DMS114 treated with DMSO at 0.1 percent for 48 hours (cell line): ENCODE results near the gene MED13L.
A peak's percentile ranks its signal among the peaks of the same experiment; 100 is the strongest.

Experiments
- DNase-seq: peaks from one replicate; lab custom pipeline; 2025; ENCODE audit not compliant: unreplicated experiment; lab: John Stamatoyannopoulos, UW

MED13L gene

DNA sequence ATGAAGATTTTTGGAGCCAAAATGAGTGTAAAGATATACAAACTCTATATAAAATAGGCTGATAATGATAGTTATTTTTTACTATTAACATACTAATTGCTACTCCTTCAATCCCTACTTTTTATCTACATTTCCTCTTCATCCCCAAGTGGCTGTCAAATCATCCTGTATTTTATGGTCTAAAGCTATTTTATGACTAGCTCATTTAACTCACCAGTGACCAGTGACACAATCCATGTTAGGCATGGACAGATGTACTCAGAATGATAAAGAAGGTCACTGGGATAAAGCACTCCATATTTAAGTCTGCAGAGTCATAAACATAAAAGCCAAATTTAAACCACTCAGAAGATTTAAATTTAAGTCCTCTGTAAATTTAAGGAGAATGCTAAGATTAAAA, 183.0 kb downstream of the MED13L start:
- no peak for DNase-seq

DNA sequence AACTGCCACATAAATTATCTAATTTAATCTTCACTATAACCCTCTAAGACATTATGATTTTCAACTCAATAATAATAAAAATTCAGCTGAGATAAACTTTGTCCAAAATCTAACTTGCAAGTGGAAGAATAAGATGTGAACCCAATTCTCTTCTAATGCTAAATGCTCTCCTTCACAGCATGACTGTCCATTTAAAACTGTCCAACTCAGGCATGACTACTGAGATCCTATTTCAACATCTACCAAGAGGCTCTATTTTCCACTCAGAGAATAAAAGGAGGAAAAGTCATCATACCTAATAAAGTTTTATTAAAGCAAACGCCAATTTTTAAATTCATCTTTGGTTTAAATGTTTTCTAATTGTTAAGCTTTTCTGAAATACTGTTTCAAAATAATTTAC, 183.6 kb downstream of the MED13L start:
- DNase-seq: no peak

DNA sequence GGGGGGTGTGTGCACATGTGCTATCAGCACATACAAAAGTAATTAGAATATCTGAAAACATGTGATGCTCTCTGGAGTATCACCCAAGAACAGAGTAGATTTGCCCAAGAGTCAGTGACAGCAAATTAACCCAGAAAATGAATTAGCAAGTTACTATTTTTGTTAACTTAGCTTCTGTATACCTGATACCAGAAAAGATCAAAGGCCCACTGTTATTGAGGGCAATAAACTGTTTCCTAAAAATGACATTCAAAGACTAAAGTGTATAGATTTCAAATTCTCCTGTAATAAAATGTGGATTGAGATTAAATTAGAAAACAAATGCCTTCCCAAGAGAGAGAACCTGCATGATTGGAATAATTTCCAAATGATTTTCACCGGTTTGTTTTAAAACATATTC, 184.7 kb downstream of the MED13L start:
- no peak for DNase-seq

DNA sequence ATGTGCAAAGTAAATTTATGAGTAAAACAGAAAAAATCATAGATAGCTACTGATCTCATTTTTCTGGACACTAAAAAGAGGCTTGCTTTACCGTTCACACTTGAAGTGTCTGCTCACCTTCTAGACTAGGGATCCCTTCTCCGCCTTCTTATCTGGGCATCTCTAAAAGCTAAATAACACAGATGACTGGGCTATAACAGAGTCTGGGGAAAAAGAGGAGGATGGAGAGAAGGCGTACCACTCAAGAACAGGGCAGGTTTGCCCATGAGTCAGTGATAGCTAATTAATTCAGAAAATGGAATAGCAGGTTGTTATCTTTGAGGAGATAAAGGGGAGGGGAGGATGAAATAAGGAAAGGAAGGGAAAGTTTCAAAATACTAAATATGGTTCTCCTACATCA, 185.3 kb downstream of the MED13L start:
- no peak for DNase-seq

DNA sequence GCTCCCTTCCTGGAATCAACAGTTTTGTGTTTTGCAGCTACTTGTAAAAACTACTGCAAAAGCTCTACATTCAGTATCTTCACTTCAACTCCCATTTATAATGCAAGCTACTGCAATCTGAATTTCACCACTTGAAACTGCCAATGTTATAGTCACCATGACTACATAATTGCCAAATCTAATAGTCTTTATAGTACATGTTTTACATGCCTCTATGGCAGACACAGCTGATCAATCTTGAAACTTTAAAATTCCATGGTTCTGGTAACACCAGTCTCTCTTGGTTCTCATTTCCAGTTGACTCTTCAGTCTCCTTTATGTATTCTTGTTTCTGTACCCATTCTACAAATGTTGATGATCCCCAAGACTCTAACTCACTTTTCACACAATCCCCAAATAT, 185.9 kb downstream of the MED13L start:
- DNase-seq: no peak

DNA sequence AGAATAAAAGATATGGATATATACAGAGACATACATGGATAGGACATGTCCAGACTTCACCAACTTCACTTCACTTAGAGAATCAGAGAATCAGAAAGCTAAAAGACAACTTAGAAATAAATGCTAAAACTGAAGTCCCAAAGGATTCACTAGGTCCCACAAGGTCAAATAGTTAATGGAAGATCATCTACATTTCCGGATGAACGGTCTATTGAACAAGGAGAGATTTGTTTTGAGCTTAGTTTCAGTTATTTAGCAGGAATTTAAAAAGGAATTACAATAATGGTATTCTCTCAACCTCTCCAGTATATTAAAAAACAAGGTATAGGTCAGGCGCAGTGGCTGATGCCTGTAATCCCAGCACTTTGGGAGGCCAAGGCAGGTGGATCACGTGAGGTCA, 187.0 kb downstream of the MED13L start:
- no peak for DNase-seq

DNA sequence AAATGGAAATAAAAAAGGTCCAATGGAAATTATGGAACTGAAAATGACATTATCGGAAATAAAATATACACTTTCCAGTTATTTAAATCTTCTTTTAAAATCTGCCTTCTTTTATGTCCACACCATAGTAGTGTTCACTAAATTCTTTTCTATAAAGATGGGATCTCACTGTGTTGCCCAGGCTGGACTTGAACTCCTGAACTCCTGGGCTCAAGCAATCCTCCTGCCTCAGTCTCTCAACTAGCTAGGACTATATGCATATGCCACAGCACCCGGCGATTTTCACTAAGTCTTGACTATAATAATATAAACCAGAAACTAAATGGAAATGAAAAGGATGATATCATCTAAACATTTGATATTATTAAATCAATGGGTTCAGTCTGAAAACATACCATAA, 188.4 kb downstream of the MED13L start:
- no peak for DNase-seq

DNA sequence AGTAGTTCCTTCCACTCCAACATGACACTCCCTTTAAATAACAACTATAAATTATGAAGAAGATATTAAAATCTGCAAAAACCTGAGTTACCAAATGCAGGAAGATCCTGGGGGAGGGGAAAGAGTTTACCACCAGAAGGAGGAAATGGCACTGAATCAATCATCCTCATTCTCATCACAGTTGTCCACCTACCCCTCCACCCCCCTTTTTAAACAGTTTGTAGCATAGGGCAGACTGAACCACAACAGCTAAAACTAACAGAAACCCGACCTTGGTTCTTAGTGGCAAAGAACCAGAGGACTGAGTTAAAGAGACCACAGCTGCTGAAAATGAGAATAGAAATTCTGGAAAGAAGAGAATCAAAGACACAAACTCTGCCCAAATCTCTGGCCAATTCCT, 189.5 kb downstream of the MED13L start:
- no peak for DNase-seq

DNA sequence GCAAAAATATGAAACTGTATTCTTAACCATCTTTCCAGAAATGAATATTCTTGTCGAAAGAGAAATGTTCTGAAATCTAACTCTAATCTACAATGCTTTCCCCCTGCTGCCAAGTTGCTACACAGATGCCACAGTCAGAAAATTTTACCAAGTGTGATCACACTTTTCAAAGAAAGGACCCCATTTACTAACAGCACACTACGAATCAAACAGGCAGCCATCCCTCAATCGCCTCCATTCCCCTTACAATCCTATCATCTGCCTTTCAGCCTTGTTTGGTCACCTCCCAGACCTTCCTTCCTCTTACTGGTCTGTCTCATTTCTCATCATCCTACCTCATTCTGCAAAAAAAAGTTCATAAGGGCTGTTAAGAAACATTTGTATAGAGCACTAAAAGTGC, 190.1 kb downstream of the MED13L start:
- no peak for DNase-seq

DNA sequence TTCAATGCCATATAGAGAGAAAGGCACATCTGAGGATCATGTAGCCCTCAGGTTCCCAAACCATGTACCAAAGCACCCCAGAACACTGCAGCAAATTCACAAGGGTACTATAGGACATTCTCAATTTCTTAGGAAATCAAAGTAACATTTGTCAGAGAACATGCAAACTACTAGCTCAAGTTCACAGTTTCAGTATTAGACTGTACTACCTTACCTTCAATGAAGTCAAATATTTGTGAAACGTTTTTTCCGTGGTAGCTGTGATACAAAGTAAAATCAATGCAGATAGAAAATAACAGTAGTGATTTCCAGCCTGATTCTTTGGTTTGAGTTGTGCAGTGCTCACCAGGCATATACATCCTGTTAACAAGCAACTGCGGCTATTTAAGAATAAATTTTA, 197.1 kb downstream of the MED13L start:
- no peak for DNase-seq

DNA sequence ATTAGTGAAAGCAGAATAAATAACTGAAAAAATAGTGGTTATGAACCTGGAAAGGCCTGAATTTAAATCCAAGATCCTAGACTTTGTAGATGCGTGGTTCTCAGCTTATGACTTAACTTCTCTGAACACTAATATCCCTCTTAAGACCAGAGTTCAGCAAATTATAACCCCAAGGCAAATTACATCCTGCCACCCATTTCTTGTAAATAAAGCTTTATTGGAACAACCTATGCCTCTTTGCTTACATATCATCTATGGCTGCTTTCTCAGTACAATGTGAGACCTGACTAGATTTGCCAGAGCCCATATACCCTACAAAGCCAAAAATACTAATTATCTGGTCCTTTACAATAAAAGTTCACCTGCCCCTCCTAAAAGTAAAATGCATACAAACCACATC, 199.1 kb downstream of the MED13L start:
- DNase-seq: no peak

DNA sequence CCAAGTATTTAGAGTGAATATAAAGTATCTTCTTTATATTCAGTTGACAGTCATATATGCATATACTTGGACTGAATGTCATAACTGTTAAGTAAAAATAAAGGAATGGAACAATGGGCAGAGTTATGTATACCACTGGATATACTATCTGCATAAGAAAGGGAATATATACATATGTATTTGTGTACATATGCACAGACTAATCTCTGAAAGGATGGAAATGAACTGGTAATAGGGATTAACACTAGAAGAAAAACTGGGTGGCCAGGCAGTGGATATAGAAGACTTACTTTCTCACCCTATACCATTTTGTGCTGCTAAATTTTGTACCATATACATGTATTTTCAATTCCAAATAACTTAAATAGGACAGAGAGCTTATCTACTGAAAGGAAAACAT, 200.1 kb downstream of the MED13L start:
- no peak for DNase-seq

DNA sequence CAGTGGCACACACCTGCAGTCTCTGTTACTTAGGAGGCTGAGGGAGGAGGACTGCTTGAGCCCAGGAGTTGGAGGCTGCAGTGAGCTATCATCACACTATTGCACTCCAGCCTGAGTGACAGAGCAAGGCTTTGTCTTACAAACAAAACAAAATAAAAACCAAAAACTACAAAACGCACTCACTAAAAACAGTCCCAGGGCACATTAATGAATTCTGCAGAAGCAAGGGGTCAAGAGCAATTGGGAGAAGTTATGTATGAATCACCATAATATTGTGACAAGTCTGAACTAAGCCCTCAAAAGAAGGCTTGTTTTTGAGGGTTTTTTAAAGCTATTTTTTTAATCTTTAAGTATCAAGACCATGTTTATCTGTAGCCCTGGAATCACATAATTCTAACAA, 201.1 kb downstream of the MED13L start:
- DNase-seq: no peak

DNA sequence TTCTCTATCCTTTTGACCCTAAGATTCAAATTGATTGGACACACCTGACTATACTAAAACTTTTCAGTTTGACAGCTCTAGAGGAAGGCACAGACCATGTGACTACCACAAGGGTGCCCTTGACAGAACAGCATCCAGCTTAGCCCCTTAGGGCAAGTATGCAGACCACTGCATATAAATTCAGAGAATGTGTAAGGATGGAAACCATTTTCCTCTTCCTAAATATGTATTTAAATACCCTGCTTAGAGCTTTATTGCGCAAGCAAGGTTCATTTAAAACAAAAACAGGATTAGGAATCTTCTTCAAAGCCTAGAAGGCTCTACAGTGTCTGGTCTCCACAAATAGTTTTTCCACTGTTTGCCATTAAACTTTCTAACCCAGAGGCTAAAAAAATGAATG, 202.8 kb downstream of the MED13L start:
- no peak for DNase-seq

DNA sequence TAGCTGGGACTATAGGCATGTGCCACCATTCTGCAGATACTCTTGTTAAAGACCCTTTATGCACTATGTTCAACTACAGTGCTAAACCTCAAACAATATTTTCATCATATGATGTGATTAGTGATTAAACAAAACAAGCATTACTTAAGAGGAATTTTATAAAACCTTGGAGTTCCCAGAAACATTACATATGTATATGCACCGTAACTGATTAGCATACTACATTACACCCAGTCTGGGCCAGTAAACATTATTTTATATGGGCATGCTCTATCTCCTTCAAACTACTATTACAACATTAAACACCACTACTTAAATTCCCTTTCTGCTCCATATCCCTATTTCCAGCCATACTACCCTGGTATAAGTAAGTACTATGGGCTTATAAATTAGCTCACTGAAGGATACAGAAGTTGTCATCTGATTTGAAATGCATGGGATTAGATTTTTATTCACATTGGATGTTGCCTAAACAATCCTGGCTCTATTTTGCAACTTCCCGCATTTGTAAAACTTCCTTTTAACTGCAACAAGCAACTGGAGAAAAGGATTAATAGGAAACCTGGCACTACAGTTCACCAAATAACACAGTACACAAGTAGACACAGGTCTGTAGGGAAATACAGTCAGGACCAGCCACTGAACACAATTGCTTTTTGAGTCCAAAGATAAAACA, 205.8 kb downstream of the MED13L start:
- DNase-seq: no peak

DNA sequence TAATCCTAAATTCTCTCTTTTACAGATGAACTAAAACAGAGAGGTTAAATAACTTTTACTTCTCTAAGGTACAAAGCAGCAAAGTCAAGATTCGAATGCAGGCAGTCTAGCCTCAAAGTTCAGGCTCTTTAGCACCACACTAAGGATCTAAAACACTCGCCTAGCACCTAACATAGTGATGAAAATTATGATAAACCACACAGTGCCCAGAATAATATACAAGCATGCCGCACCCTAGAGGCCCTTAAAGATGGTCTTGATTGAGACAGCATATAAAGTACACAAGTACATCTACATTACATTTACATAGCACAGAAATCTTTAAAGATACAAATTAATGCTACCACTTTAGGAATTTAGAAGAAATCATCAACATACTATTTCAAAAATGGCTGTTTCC, 207.0 kb downstream of the MED13L start:
- DNase-seq: no peak

DNA sequence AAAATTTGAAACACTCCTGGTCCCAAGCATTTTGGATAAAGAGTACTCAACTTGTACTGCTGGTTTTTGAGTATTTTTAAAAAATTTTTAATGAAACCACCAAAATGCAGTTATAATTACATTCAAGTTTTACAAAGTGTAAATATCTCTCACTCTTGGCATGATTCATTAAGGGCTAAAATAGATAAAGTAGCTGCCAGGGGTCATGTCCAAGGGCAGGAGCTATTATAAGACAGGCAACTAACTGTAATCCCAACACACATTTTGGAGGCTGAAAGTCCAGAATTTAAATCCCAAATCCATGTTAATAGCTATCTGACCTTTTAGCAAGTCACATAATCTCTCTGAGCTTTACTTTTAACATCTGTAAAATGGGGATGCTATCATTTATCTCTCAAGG, 207.6 kb downstream of the MED13L start:
- DNase-seq: no peak

DNA sequence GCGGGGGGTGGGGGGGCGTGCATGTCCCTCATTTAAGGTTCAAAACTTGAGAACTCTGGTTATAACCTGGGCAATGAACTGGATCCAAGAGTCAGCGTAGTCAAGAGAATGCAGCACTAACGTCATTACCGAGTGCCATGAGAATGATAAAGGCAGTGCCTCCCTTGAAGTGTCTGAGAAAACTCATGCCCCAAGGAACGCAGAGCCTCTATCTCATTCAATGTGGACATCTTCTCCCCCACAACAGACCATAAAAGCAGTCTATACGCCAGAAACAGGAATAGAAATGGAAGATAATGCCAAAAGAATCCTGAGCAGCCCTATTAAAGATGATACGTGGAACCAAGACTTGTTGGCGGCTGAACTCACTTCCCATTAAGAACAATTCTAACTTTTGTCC, 208.6 kb downstream of the MED13L start:
- DNase-seq: no peak

DNA sequence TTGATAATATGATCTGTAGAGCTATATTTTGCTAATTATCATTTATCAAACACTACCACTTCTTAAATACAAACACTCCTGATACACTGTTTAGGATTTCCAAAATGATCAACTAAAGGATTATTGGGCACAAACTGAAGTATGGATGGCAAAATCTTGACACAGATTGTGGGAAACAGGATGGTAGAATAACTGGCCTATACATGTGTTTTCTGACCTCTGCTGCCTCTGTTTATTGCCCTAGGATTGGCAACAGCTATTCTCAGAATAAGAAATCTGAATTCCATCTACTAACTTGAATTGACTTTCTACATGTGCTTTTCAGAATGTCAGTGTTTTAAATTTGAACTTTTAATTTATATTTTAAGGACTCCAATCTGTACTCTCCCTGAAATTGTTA, 209.1 kb downstream of the MED13L start:
- DNase-seq: no peak

DNA sequence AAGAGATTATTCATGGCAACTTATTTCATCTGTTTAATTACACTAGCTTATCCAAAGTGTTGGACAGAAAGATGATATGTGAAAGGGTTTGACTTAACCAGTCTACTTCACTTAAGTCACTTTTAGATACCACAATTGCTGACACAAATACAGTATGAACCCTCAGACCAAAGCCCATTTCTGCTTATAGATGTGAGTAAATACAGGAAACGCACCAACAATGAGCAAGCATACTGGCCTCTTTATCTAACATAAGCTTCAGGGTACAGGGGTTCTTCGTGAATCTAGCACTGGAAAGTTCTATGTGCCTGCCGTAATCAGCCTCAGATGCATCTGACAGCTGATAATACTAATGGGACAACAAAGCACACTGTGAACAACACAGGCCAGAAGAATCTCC, 209.6 kb downstream of the MED13L start:
- no peak for DNase-seq

DNA sequence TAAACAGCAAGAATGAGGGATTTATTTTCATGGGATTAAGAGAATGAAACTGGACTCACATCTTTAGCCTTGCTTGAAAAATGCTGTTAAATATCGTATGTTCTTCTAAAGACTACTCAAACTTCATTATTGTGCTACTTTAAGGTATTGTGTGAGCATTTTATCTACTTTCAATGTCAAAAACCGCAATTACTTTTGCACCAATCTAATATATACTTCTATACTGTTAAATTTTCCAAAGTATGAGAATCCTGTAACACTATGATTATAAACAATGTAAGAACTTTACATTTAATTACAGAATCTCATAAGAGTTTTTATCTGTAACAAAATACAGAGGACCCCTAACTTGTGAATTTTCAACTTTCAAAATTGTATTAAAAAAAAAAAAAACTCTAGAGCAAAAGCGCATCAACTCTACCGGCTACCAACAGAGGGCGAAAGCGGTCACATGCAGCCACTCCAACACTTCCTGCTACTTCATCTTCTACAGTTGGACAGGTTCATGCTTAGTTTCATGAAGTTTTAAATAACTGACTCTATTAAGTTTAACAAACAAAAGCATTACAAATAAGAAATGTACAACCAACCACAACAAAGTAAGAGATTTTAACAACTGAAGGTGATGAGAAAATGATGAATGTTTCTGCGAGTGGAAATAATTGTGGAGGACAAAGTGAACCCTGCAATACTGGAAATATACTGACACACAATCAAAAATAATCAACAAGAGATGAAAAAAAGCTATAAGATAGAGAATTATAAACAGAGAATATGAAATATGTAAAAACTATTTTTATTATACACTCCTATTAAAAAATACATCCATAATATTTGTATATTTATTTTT, 210.9 kb downstream of the MED13L start:
- peak; percentile 40 for DNase-seq

DNA sequence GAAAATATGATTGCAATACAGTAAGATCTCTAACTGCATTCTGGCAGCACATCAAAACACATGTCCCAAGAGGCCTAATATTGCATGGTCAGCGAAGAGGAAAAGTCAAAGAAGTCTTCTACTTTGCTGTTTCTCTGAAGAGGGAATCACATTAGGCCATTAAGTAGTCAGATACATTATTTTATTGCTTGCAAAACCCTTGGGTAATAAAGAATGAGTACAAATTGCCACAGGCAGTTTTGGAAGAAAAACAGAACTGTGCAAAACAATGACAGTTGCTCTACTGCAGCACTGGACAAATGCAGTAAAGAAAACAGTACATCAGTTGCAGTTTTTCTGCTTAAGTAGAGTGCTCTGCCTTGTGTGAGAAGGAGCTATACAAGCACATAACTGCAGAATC, 211.9 kb downstream of the MED13L start:
- DNase-seq: no peak

DNA sequence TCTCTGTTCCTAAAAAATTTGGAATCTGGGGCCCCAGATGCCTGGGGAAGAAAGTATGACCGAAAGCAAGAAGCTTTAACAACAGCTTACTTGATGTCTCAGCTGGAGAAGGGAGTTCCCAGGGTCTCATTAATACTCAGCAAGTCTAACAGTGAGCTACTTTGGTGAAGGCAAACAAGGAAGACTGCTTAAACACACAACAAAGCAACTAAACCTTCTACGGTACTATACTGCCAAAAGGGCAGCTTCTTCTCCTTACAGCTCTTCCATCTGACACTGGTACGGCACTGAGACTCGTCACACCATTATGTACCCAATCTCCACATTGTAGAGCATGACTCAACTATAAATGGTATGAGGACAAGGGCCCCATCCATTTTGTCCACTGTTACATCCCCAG, 213.0 kb downstream of the MED13L start:
- no peak for DNase-seq
